NCI-H82 treated with DMSO at 0.1 percent for 48 hours (cell line): ENCODE results near the gene SHANK1.

Experiments used
- DNase-seq: peaks from one replicate; lab custom pipeline; 2025; ENCODE audit not compliant: unreplicated experiment; lab: John Stamatoyannopoulos, UW

The SHANK1 gene

GRCh38 chr19:50661023-50661422, 58.6 kb downstream of the SHANK1 start:
- DNase-seq: no peak

- DNase-seq: no peak
These were observed 59.6 kb downstream of the SHANK1 start for GRCh38 chr19:50660088-50660366.

DNA sequence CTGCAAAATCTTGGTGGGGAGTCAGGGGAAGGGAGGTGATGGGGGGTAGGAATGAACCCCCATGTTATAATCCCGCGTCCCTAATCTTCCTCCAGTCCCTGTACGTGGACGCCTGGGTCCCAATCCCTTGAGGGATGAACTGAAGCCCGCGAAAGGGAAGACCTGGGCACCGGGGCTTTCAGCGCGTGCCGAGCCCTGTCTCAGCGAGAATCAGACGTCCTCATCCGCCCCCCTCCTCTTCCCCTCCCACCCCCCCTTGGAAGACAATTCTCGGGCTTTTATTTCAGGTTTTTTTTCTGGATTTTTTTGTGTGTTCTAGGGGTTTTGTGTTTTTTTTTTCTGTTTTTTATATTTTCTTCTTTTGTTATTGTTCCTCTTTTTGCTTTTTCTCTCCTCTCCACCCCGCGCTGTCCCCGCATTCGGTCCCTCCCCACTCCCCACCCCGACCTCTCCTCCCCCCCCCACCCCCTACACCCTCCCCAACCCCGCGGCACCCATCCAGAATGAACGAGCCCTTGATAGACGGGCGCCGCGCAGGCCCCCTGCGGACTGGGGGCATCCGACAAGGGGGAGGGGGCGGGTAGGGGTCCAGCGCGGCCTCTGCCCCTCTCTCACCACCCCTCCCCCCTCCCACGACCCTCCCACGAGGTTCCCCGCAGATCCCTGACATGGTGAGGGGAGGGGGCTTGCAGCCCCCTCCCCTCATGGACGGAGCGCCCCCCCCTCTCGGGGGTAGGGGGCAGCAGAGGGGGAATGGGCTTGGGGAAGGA, 60.1 kb downstream of the SHANK1 start:
- DNase-seq: no peak

GRCh38 chr19:50658441-50659317, 60.9 kb downstream of the SHANK1 start:
- no peak for DNase-seq

- peak; percentile 42 for DNase-seq
These were observed 61.7 kb downstream of the SHANK1 start for GRCh38 chr19:50657712-50658440.

DNA sequence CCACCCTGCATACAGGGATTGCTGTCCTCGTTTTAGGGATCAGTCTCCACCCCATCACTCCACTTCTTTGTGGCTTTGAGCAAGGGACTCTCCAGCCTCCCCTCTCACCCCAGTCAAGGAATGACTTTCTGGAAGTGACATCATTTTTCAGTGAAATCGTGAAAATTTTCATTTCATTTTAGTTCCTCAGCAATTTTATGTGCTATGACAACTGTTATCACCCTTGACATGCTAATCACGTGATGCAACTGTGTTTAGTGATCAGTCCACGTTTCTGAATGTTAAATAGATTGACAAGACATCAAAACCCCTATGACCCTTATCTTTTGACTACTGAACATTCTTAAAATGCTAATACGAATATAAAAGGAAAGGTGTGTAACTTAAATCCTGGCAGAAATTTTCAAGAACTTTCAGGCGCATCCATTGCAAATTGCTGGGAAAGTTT, 62.4 kb downstream of the SHANK1 start:
- no peak for DNase-seq

- no peak for DNase-seq
These were observed 64.7 kb downstream of the SHANK1 start for GRCh38 chr19:50654882-50655281.

- no peak for DNase-seq
These were observed 66.9 kb downstream of the SHANK1 start for GRCh38 chr19:50652722-50653121.

DNA sequence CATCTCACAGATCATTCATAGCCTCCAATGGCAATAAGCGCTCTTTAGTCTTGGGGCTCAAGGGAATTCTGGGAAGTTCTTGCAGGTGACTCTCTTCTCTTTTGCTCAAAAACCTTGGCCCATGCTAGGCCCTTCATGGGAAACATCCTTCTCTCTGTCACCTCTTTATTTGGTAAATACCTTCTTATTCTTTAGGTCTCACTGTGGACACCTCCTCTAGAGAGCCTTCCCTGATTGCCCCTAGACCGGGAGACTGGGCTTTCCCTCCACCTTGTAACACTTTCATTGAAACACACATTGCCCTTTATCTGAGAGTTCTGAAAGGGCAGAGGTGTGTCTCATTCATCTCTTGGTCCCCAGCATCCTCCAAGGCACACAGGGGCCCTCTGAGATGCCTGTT, 68.4 kb downstream of the SHANK1 start:
- DNase-seq: no peak

GRCh38 chr19:50649433-50650391, 69.9 kb downstream of the SHANK1 start, which contains the start of gene C19orf81:
Gene C19orf81, plus strand, starts transcription at chr19:50649445. Its CDS starts 0 bp downstream, at chr19:50649445.
- no peak for DNase-seq

GRCh38 chr19:50648659-50649058, 70.9 kb downstream of the SHANK1 start:
- DNase-seq: no peak

DNA sequence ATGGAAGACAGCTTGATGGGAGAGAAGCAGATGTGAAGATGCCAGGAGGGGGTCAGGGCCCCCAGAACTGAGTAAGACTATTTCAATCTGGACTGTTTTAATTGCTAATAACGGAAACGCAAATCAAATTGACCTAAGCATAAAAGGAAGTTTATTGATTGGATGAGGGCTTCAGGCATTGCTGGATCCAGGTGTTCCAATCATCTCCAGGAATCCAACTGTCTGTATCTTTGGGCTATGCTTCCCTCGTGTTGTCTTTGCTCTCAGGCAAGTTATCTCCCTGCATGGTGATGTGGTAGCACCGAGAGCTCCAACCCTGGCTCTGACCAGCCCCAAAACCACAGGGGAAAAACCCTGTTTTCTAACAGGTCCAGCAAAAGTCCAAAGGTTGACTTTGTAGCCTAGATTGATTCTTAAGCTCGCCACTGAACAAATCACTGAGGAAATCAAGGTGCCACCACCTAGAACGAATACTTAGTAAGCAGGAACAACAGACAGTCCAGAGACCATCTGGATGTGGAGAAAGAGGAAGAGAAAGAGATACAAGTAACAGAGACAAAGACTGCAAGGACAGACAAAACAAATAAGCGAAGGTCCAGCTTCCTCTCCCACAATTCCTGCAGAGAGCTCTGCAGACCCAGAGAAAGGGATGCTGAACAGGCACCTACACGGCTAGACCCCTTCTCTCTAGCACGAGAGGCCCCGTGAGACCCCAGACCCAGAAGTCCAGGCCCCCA, 71.6 kb downstream of the SHANK1 start:
- no peak for DNase-seq

DNA sequence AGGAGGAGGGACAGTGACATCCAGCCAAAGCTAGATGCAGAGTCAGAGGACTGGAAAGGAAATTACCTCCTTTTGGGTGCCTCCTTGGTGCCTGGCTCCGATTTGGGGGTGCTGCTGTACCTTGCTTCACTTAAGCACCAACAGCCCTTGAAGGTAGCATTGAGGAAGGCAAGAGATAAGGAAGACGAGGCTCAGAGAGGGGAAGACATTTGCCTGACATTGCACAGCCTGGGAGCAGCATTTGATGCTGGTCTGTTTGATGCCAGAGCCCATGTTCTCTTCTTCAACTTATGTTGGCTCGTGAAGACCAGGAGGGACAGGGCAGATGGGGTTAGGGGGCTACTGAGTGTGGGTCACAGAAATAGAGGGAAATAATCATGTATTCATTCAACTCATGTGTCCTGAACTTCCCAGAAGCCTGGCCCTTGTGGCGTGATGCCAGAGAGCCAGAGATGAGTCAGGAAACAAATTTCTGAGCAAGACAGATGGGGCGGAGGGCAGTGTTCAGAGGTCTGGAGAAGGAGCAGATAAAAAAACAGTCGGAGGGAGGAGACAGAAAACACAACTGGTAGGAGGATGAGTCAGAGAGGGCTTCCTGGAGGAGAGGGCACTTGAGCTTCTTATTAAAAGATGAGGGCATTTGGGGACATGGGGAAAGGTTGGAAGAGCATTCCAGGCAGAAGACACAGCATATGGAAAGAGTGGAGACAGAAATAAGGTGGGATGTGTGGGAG, 73.4 kb downstream of the SHANK1 start:
- DNase-seq: no peak

DNA sequence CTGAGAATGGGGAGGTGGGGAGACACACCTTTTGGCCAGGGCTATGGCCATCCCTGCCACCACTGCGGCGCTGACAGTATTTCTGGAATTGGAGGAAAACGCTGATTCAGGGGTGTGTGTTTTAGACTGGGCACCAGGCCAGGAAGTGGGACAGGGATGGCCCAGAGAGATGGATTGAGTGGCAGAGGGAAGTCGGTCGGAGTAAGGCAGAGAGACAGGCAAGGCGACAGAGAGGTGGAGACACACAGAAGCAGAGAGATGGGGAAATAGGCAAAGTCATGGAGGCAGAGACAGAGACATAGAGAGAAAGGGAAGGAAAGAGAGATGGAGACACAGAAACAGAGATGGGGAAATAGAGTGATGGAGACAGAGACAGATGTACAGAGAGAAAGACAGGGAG, 74.5 kb downstream of the SHANK1 start:
- no peak for DNase-seq

GRCh38 chr19:50644315-50644915, 75.2 kb downstream of the SHANK1 start:
- no peak for DNase-seq

DNA sequence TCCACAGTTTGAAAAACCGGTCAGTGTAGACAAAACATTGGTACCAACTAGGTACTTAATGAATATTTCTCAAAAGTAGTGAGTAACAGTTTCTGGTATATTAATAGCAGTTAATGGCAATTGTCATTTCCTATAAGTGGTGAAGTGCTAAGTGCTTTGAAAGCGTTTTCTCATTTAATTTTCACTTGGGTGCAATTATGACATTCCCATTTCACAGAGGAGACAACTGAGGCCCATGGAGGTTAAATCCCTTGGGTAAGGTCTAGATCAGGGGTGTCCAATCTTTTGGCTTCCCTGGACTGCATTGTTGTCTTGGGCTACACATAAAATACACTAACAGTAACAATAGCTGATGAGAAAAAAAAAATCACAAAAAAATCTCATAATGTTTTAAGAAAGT, 79.2 kb downstream of the SHANK1 start:
- DNase-seq: no peak

- no peak for DNase-seq
These were observed 80.2 kb downstream of the SHANK1 start, which contains the start of gene SYT3 for GRCh38 chr19:50639121-50640112. Gene SYT3, minus strand, starts transcription at chr19:50639881. Its CDS starts 2,470 bp downstream, at chr19:50637411.
